Rectal smooth muscle tissue (tissue), 1 donor: Measurements from ENCODE around the gene SNCG.

Experiments used
- H3K27ac ChIP-seq: one replicate; pipeline ENCODE4 v1.7.0; 2013; ENCODE audit warnings: low read depth, low read length, inconsistent platforms
- H3K27me3 ChIP-seq: one replicate; pipeline ENCODE4 v1.7.0; 2013; ENCODE audit warnings: low read length; ENCODE audit not compliant: control insufficient read depth, insufficient read depth
- H3K36me3 ChIP-seq: one replicate; pipeline ENCODE4 v1.7.0; 2013; ENCODE audit warnings: low read length; ENCODE audit not compliant: control insufficient read depth, insufficient read depth
- H3K4me1 ChIP-seq: one replicate; pipeline ENCODE4 v1.7.0; 2013; ENCODE audit warnings: low read length; ENCODE audit not compliant: control insufficient read depth, insufficient read depth
- H3K4me3 ChIP-seq: one replicate; pipeline ENCODE4 v1.7.0; 2013; ENCODE audit warnings: low read length
- H3K9ac ChIP-seq: one replicate; pipeline ENCODE4 v1.7.0; 2013; ENCODE audit warnings: low read length

The SNCG gene

GRCh38 chr10:86958901-86959736 lies 720 bp downstream of the SNCG start:
- no peak overlapping the region for H3K9ac ChIP-seq
- H3K4me3 ChIP-seq = no peak overlapping the region
- no peaks in the 10 kb centered on the region for H3K27me3 ChIP-seq
- H3K27ac ChIP-seq = no peak overlapping the region
- no peaks in the 10 kb centered on the region for H3K36me3 ChIP-seq
- no peaks in the 10 kb centered on the region for H3K4me1 ChIP-seq

- H3K4me3 ChIP-seq = no peak overlapping the region
- H3K4me1 ChIP-seq = no peaks in the 10 kb centered on the region
- no peak overlapping the region for H3K9ac ChIP-seq
- H3K36me3 ChIP-seq = no peaks in the 10 kb centered on the region
- H3K27ac ChIP-seq = no peak overlapping the region
- no peaks in the 10 kb centered on the region for H3K27me3 ChIP-seq
These were observed 1.3 kb downstream of the SNCG start for GRCh38 chr10:86959737-86960002.

- no peaks in the 10 kb centered on the region for H3K36me3 ChIP-seq
- H3K4me1 ChIP-seq = no peaks in the 10 kb centered on the region
- no peak overlapping the region for H3K4me3 ChIP-seq
- H3K9ac ChIP-seq = no peak overlapping the region
- H3K27ac ChIP-seq = no peak overlapping the region
- no peaks in the 10 kb centered on the region for H3K27me3 ChIP-seq
These were observed 1.8 kb downstream of the SNCG start for GRCh38 chr10:86960003-86960862.

GRCh38 chr10:86960863-86961434 lies 2.5 kb downstream of the SNCG start:
- no peak overlapping the region for H3K27ac ChIP-seq
- no peak overlapping the region for H3K9ac ChIP-seq
- H3K4me3 ChIP-seq = no peak overlapping the region
- no peaks in the 10 kb centered on the region for H3K4me1 ChIP-seq
- no peaks in the 10 kb centered on the region for H3K36me3 ChIP-seq
- H3K27me3 ChIP-seq = no peaks in the 10 kb centered on the region

- H3K9ac ChIP-seq = no peak overlapping the region
- H3K36me3 ChIP-seq = no peaks in the 10 kb centered on the region
- H3K27me3 ChIP-seq = no peaks in the 10 kb centered on the region
- no peaks in the 10 kb centered on the region for H3K4me1 ChIP-seq
- H3K27ac ChIP-seq = no peak overlapping the region
- H3K4me3 ChIP-seq = no peak overlapping the region
These were observed 3.2 kb downstream of the SNCG start for GRCh38 chr10:86961481-86962091.

GRCh38 chr10:86962136-86962980 lies 4.0 kb downstream of the SNCG start:
- Histone ChIP-seq H3K27me3 (no peaks in the 10 kb centered on the region), H3K36me3 (no peaks in the 10 kb centered on the region), H3K27ac (no peak overlapping the region), H3K4me1 (no peaks in the 10 kb centered on the region), H3K4me3 (no peak overlapping the region), H3K9ac (no peak overlapping the region)

GRCh38 chr10:86962981-86963310 lies 4.5 kb downstream of the SNCG start:
- H3K4me1 ChIP-seq = peaks cover under 1% of the 10 kb centered on the region
- no peak overlapping the region for H3K4me3 ChIP-seq
- no peak overlapping the region for H3K27ac ChIP-seq
- no peak overlapping the region for H3K9ac ChIP-seq
- H3K36me3 ChIP-seq = no peaks in the 10 kb centered on the region
- H3K27me3 ChIP-seq = no peaks in the 10 kb centered on the region

- Histone ChIP-seq H3K9ac (no peak overlapping the region), H3K4me1 (peaks cover 2% of the 10 kb centered on the region), H3K36me3 (no peaks in the 10 kb centered on the region), H3K27ac (no peak overlapping the region), H3K27me3 (no peaks in the 10 kb centered on the region), H3K4me3 (no peak overlapping the region)
These were observed 5.0 kb downstream of the SNCG start for GRCh38 chr10:86963341-86963919.

- H3K4me1 ChIP-seq = peaks cover 8% of the 10 kb centered on the region
- no peak overlapping the region for H3K27ac ChIP-seq
- no peaks in the 10 kb centered on the region for H3K36me3 ChIP-seq
- H3K9ac ChIP-seq = no peak overlapping the region
- no peak overlapping the region for H3K4me3 ChIP-seq
- H3K27me3 ChIP-seq = no peaks in the 10 kb centered on the region
These were observed 5.9 kb downstream of the SNCG start for GRCh38 chr10:86964061-86964846.

GRCh38 chr10:86964847-86965190 lies 6.4 kb downstream of the SNCG start:
- H3K27ac ChIP-seq = no peak overlapping the region
- peaks cover 14% of the 10 kb centered on the region for H3K4me1 ChIP-seq
- H3K9ac ChIP-seq = no peak overlapping the region
- no peaks in the 10 kb centered on the region for H3K36me3 ChIP-seq
- H3K4me3 ChIP-seq = no peak overlapping the region
- H3K27me3 ChIP-seq = no peaks in the 10 kb centered on the region

- Histone ChIP-seq H3K4me1 (peaks cover 15% of the 10 kb centered on the region), H3K4me3 (no peak overlapping the region), H3K36me3 (no peaks in the 10 kb centered on the region), H3K9ac (no peak overlapping the region), H3K27me3 (no peaks in the 10 kb centered on the region), H3K27ac (no peak overlapping the region)
These were observed 7.7 kb downstream of the SNCG start for GRCh38 chr10:86965986-86966654.
